Right lobe of liver (tissue), 4 donors: Measurements from ENCODE around the gene INSRR.

Experiments
- CTCF ChIP-seq, 4 donors: fragments of 200-600 bp in 3 of 4; fragments of 450-650 bp in 1 of 4; IDR thresholded peaks; one replicate each; pipeline versions ENCODE4 v1.5.1 to v1.8.0; 2016 to 2022; ENCODE audit warnings: antibody characterized with exemption in 4 of 4, mild to moderate bottlenecking in 2 of 4
- POLR2A ChIP-seq: fragments of 450-650 bp; IDR thresholded peaks from one replicate; pipeline ENCODE4 v1.6.1; 2017; ENCODE audit warnings: antibody characterized with exemption, mild to moderate bottlenecking
- donor health status: DM: no; HTN: no; CAD: no.
- donor health status: DM: no; HTN: no; CAD: no.
- donor health status: DM: no; HTN: yes; CAD: no.

- TF ChIP-seq CTCF (IDR thresholded peaks at IDR 0.05) (no peak), POLR2A (no peak)
Observed at GRCh38 chr1:156860628-156861423, 1.9 kb upstream of the INSRR start, which contains the start of gene NTRK1.
